Measurements from ENCODE around the gene SLC1A3.

The SLC1A3 gene

DNA sequence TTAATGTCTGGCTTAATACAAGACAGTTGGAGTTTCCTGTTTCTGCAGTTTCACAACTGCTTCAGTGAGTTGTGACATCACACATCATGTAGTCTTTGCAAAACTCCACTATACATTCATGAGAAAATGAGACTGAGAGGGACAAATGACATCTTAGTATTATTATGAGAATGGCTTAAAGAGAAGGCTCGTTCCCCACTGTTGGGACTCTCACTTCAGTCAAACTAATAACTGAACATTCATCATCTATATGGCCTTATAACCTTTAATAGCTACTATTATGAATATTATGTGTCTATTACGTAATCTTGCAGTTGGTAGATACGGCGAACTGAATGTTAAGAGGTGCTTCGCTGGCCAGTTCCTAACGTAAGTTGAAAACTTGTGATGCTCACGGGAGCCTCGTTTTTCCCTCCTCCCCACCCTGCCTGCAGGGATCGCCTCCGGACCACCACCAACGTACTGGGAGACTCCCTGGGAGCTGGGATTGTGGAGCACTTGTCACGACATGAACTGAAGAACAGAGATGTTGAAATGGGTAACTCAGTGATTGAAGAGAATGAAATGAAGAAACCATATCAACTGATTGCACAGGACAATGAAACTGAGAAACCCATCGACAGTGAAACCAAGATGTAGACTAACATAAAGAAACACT lies 79.4 kb downstream of the SLC1A3 start:
- no peak for DNase-seq (ENCODE audit: low spot score)

DNA sequence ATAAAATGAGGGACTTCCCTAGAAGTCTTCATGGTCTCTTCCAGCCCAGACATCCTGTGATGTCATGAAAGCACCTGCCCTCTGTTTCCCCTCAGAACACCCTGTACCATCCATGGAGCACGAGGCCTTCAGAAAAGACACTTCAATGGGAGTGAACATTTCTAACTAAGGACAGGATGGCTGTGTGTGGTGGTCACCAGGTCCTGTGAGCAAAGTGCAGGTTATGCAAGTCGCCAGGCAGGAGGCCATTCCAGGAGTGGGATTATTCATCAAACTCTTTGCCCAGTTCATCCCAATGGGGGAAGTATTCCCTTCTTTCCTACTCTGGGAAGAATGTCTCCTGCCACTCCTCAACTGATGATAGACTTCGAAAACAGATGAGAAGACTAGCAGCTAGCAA lies 80.5 kb downstream of the SLC1A3 start:
- no peak for DNase-seq (ENCODE audit: low spot score)

DNA sequence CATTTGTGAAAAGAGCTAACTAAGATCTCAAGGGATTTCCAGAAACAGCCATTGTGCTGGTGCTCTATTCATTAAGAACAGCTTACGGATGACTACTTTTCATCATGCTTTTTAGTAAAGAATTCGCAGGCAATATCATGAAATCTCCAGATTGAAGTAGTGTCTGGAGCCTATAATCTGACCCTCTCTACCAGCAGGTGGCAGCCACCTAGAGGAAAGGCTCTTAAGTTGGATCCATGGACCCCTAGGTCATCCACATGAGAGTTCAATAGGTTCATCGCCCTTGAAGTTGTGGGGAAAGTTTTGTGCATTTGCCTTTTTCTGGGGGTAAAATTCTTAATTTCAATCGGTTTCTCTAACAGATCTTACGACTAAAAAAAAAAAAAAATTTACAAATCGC lies 82.3 kb downstream of the SLC1A3 start:
- no peak for DNase-seq (ENCODE audit: low spot score)

DNA sequence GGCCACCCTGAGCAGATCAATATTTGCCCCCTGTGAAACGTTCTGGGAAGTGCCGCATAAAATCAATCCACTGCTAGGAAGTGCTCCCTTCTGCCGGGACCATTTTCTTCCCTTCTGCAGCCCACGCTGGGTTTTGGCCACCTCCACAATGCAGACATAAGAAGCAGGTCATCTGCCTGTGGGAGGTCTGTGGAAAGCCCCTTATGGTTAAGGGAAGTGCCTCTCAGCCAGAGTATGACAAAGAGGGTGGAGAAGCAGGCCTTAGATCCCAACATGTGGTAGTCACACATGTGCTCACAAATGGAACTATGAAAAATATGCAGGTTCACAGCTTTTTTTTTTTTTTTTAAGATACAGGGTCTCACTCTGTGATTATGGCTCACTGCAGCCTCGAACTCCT lies 82.8 kb downstream of the SLC1A3 start:
- no peak for DNase-seq (ENCODE audit: low spot score)

DNA sequence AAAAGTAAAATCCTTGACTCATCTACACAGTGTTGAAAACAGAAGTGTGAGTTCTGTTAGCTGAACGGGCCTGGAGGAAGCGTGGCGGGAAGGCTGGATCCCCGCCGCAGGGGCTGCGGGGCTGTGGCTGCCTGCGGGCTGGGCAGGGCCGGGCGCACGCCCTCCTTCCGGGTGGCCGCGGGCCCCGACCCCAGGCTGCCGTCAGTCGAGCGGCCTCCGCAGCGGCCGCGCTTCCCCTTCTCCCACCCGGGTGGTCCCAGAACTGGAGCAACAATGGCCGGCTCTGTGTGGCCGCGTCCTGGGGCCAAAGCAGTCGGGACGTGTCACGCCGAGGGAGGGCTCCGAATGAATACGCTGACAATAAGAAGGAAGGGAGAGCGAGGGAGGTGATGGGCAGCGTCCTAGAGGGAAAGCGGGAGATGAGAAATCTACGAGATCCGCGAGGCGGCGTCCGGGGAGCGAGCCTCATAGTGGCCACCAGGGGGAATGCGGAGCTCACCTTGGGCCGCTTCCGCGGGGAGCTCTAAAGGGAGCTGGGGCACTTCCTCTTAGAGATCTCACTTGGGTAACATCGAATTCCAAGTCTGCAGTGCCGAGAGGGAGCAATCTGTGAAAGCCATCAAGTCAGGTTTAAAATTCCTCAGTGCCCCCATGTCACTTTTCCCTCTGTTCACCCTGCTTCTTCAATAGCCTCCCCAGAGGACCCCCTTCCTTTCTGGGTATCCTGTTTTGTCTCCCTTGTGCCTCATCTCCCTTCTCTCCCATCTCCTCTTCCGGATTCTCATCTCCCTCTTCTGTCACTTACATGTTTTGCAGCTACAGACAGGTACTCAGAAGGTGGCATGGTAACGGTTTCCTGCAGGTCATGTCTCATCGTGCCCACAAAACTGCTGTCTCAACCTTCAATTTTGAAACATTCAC lies 83.9 kb downstream of the SLC1A3 start:
- DNase-seq (ENCODE audit: low spot score), result peak; percentile 65

DNA sequence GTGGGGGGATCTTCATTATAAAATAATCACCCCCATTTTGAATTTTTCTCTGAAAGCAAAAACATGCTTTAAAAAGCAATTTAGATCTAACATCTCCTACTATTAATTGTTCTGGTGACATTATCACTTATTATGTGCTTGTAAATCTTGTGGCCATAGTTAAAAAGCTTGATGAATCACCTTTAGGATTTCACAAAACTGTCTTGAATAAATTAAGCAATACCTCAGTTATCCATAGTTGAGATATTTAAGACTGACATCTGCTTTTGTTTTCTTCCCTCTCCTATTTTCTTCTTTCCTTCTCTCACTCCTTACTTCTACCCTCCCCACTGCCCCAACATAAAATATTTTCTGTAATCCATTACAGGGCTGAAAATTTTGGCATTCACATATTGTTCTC lies 84.8 kb downstream of the SLC1A3 start:
- no peak for DNase-seq (ENCODE audit: low spot score)

DNA sequence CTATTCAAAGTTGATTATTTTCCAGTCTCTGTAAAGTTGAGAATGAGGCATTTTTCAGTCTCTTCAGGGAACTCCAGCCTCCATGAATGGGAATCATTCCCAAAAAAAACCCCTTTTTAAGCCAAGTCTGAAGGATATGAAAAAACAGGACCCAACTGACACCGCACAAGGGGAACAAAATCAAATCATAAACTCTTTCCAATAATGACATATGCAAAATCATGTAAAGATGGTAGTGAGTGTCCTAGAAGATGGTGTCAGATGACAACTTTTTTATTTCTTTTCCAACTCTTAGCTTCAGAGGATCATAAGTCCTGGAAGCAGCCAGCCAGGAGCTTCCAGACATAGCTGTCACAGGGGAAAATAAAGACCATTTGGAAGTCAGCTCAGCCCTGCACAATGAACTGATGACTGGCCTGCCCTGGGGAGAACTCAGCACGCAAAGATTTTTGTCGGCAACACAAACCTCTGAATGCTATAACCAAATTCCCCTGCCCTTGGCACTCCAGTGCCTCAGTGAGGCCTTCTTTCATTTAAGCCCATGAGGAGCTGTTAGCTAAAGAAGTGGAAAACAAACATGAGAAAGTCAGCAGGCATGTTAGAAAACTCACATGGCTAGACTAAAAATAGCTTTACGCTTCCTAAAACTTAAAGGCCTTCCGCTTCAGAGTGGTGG lies 85.4 kb downstream of the SLC1A3 start:
- no peak for DNase-seq (ENCODE audit: low spot score)

DNA sequence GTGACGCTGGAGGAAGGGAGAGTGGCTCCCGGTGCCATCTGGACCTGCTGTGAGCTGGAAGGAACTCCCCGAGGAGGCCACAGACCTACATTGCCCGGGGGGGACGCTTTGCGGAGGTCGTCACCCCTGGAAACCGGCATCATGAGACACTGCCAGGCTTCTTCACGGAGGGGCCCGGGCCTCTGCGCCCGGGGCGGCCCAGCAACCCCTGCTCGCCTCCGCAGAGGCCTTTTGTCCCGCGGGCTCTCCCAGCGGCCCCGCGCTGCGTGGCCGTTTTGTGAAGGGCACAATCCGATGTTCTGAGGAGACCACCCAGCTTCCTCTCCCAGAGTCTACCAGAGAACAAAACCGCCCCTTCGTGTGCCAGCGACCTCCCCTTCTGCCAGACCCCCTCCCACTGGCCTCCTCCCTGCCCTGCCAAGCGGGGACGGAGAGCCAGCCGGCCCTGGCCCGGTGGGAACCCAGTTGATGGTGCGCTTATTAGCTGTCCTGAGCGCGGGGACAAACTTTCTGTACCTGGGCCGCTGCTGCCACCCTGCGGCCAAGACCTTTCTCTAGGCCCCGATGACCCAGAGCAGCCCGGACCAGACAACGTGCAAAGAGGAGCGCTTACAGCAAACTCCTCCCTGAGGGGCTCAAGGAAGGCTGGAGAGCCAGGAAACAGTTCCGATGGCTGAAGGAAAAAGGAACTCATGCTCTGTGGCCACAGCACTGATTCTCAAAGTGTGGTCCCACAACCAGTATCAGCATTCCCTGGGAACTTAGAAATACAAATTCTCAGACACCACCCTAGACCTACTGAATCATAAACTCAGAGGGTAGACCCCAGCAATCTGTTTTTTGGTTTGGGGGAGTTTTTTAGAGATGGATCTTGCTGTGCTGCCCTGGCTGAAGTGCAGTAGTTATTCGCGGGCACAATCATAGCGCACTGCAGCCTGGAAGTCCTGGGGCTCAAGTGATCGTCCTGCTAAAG lies 86.7 kb downstream of the SLC1A3 start:
- peak; percentile 54 for DNase-seq (ENCODE audit: low spot score)

DNA sequence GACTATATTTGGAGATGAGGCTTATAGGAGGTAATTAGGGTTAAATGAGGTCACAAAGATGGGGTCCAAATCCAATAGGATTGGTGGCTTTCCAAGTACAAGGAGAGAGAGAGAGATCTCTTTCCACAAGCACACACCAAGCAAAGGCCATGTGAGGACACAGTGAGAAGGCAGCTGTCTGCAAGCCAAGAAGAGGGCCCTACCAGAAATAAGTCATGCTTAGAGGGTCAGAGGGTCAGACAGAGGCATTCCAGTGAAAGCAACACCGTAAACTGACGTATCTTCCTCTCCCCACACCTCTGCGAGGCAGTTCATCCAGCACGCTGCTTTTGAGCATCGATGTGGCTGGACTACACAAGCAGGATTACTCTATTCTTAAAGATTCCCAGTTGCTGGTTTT lies 87.9 kb downstream of the SLC1A3 start:
- DNase-seq (ENCODE audit: low spot score), result no peak

DNA sequence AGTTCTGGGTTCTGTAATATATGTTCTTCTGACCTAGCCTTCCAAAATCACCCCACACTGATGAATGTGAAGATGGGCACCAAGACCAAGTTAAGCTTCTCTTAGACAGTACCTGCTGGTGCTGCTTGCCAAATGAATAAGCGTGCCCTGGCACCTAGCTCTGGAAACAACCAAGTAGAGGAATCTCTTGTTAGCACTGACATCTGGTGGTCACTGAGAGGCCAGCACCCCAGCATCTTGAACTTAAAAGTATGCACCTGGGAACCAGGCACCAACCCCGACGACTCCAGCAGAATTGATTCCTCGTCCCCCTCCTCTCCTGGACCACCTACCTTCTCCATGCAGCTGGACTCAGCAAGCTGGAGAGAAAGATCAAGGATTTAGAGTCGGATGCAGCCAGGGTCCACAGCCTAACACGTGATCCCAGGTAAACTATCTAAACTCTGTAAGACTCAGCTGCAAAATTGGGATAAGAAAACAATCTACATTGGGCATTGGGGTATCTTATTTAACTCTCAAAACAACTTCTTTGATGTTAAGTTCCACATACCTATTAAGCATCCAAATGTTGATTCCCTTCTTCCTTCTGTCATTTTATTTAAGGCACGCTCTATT lies 89.8 kb downstream of the SLC1A3 start:
- peak; percentile 42 for DNase-seq (ENCODE audit: low spot score)

DNA sequence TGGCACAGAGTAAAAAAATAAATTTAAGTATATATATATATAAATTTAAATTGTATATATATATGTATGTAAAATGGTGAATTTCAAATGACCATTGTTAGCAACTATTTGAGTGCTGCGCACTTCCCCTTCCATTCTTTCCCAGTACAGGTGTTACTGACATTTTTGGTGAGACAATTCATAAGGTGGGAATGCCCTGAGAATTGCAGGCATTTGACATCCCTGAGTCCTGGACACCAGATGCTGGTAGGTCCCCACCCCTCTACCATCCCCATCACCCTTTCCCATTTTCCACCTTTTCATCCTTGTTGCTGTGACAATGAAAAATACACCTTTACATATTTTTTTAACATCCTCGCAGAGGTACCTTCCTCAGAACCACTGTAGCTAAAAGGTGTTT lies 91.6 kb downstream of the SLC1A3 start:
- DNase-seq (ENCODE audit: low spot score), result no peak

DNA sequence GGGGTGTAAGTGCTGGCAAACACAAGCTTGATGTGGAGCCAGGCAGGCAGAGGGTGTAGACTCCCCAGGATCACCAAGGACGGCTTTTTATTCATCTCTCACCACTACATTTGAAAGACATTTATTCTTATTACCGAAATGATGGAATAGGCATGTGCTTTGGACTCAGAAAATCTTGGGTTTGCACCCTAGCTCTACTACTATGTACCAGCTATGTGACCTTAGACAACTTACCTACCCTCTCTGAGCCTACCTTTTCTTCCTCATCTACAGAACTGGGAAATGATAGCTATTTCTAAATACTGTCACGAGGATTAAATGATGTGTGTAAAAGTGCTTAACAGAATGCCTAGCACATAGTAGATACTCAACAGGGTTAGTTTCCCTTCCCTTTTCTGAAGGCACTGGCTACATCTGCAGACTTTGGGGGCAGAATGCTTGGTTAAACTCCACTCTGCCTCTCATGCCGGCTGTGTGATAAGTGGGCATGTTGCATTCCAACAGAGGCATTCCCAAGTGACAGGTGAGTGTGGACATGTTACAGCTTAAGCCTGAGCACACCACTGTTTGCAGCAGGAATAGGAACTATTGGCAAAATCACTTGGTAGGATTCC lies 94.8 kb downstream of the SLC1A3 start:
- DNase-seq (ENCODE audit: low spot score), result no peak

DNA sequence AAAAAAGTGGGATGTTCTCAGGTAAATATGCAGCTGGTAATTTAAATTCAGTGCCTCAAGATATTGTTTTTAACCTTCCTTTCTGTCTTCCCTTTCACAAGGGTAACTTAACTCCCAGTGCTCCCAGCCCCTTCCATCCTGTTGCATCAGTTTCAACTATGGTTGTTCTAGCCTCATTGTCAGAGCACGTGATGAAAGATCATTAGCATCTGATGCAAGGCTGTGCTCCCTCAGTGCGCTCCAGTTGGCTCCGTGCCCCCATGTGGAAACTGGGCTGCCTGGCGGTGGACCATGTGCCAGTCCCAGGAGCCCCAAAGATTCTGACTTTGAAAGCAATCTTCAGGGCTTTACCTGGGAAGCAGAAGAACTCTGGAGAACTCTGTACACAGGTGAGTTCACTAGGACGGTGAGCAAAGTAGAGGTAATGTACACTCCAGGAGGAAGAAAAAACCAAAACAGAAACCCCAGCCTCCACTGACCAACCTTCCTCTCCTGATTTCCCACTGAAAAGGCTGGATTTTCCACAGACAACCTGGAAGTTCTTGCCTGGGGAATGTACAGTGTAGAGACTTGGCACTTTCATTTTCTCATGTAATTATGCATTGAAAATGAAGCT lies 96.9 kb downstream of the SLC1A3 start:
- no peak for DNase-seq (ENCODE audit: low spot score)

DNA sequence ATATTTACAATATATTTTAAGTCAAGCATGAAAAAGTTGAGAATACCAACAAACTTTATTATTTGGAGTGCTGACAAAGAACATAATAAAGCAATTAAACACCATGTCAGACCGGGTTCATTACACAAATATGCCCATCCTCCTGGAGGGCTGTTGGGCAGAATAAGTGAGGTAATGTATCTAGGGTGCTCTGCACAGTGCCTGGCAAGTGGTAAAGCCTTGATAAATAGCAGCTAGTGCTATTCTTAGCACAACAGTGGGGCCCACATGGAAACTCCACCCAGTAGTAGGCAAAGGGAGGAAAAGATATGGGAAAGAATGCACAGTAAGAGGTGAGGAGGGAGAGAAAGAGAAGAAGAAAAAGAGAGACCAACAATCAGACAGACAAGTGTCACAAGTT lies 97.7 kb downstream of the SLC1A3 start:
- no peak for DNase-seq (ENCODE audit: low spot score)

DNA sequence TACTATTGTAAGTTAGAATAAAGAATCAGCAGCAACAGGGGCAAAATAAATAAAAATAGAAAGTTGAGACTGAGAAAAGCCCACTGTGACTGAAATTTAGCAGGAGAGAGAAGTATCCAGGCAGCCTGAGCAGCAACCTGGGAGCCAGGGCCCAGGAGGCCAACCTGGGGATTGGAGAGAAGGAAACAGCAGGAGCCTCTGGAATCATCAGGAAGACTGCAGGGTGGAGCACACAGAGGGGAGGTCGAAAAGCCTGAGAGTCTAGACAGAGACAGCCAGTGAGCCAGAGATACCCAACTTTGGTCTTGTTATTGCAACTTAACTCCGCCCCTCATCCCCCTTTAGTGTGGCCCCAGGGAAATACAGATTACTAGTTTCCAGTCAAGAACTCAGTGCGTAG lies 98.6 kb downstream of the SLC1A3 start:
- no peak for DNase-seq (ENCODE audit: low spot score)

DNA sequence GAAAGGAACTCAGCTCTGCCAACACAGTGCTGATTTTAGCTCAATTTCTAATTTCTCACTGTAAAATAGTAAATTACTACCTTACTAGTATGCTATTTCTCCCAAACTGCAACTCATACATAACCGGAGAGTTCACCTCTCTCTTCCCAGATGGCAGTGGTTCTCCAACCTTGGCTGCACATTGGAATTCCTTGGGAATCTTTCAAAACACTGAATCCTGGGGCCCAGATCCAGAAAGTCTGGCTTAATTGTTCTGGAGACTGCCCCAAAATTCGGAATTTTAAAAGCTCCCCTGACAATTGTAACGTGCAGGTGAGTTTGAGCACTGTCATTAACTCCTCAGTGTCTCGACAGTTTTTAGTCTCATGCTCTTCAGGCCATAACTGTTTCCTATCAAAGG lies 100.3 kb downstream of the SLC1A3 start:
- no peak for DNase-seq (ENCODE audit: low spot score)

DNA sequence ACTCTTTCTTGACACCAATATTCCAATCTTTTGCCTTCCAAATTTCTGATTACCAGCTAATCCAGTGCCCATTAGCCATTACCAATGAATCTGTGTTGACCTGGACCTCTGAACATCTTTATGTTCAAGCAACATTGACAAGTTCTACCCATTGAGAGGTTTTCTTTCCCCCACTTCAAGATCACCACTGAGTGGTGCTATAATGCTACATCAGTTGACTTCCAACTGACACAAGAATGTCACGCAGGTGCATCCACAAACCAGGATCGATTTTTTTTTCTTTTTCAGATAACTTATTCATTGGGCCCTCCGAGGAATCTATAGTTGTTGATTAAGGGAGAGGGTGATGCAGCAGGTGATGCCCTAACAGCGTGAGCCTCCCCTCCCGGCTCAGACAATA lies 102.6 kb downstream of the SLC1A3 start:
- no peak for DNase-seq (ENCODE audit: low spot score)

DNA sequence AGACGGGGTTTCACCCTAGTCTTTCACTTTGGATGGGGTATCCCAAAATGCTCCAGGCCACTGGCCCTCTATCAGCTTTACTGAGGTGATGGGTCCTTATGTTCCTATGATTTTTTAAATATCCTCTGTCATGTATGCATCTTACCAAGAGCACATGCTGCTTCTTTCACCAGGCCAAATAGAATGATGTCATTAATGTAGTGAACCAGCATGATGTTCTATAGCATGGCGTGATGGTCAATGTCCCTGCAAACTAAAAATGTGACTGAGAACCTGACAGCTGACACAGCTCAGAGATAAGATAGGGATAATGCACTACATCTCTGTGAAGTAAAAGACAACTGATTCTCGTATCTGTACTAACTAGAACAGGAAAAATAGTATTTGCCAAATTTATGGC lies 103.6 kb downstream of the SLC1A3 start:
- DNase-seq (ENCODE audit: low spot score), result no peak

DNA sequence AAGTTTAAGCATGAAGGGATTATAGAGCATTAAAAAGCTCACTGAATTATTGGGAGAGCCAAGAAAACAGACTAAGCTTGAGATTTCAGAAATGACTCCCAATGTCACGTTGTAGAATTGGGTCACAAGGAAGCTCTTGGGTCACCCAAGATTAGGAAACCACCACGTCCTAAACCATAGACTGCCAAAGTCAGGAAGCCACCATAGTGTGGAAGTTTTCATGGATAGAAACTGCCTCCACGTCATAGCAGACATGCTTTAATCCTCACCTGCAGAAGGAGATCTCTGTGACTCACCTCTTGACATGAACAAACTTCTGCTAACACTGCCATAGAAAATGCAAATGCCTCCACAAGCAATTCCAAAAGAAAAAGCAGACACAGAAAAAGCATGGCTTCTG lies 106.3 kb downstream of the SLC1A3 start:
- no peak for DNase-seq (ENCODE audit: low spot score)

DNA sequence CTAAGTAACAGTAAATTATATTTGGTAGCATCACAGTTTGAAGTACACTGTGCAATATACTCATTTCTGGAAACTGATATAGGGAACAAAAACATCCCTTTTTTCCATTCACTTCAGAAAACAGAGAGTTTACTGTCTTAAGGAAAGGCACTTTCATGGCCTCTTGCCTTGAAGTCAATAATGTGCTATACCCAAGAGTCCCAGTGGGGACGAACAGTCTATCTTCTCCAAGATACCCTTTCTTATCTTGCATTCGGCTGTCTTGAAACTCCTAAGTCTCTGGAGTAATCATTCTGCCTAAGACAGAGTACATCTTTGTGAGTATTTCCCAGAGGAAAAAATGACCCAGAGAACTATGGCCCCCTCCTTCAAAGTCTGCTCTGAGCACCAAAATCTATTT lies 107.1 kb downstream of the SLC1A3 start:
- DNase-seq (ENCODE audit: low spot score), result no peak
